Aorta (tissue), 5 donors: ENCODE data around the gene SBNO2. TPM values are rescaled to one million over a fixed set of nuclear protein-coding genes. Genes with fewer than 3 reads are reported as not detected.

Experiments
- ATAC-seq: fragments of 200-7000 bp; cut with Tn5 transposase; one replicate; pipeline ENCODE4 v1.9.1; 2022; ENCODE audit warnings: moderate library complexity; ENCODE audit not compliant: low FRiP score
- DNase-seq, 2 donors: peaks; one replicate each; pipeline ENCODE4 v3.0.0-alpha.2; 2020
- H3K27ac ChIP-seq, 2 donors: one replicate each; pipeline ENCODE4 v1.5.1; 2013; ENCODE audit warnings: low read length in 2 of 2, mild to moderate bottlenecking in 2 of 2, moderate library complexity in 2 of 2, control low read depth in 1 of 2, inconsistent platforms in 1 of 2, low read depth in 1 of 2
- H3K27me3 ChIP-seq, 2 donors: one replicate each; pipeline ENCODE4 v1.6.1; 2013; ENCODE audit warnings: control low read depth in 1 of 2, low read length in 1 of 2, mild to moderate bottlenecking in 1 of 2, moderate library complexity in 1 of 2; ENCODE audit not compliant: insufficient read depth in 2 of 2, control insufficient read depth in 1 of 2
- H3K36me3 ChIP-seq, 2 donors: one replicate each; pipeline ENCODE4 v1.6.1; 2013; ENCODE audit warnings: control low read depth in 1 of 2, low read length in 1 of 2, mild to moderate bottlenecking in 1 of 2; ENCODE audit not compliant: insufficient read depth in 2 of 2, control insufficient read depth in 1 of 2
- H3K4me1 ChIP-seq, 2 donors: one replicate each; pipeline ENCODE4 v1.6.1; 2013; ENCODE audit warnings: low read length in 2 of 2, control low read depth in 1 of 2, mild to moderate bottlenecking in 1 of 2, moderate library complexity in 1 of 2; ENCODE audit not compliant: insufficient read depth in 2 of 2, control insufficient read depth in 1 of 2
- H3K4me3 ChIP-seq, 2 donors: one replicate each; pipeline ENCODE4 v1.5.1; 2013; ENCODE audit warnings: low read length in 2 of 2, control low read depth in 1 of 2, mild to moderate bottlenecking in 1 of 2
- H3K9me3 ChIP-seq: one replicate; pipeline ENCODE4 v1.6.1; 2013; ENCODE audit warnings: mild to moderate bottlenecking, low read length; ENCODE audit not compliant: control insufficient read depth
- WGBS, 2 donors: extraction: QIAGEN DNeasy Blood & Tissue Kit; methylation state at CpG; one replicate each; pipeline ENCODE4 v1.1.7; 2013; 5-methylcytosine and 5-hydroxymethylcytosine counted together
- intact Hi-C, 2 donors: fragments of 100-400 bp; cut with DNase I; formaldehyde crosslinking; loops; one replicate each; pipeline versions ENCODE4 v1.14.2 to v1.15.0; 2022
- polyA plus RNA-seq, 2 donors: library from polyadenylated mRNA; stranded (reverse); fragments of 200-250 nt; gene quantifications; one replicate each; pipeline ENCODE4 v1.2.3, GENCODE V29; 2013
- total RNA-seq, 2 donors: library from RNA; stranded (reverse); fragmentation: NEBNext Ultra II Directional; extraction: Animal tissue kit (Norgen Biotek cat#: 25700); gene quantifications; one replicate each; pipeline ENCODE4 v1.2.1, GENCODE V29; 2021
- donor health status: healthy with polysubstance abuse.
- donor health status: Bipolar disorder and iron deficiency.
- donor health status: DM: no; HTN: no; CAD: no.
- donor health status: DM: no; HTN: no; CAD: no.
- donor health status: DM: yes; HTN: yes; CAD: no.

Gene SBNO2
- total and polyA plus RNA-seq, 4 donors: 11.0 to 165 (median 75.2) TPM

- no peak overlapping the region for H3K27ac ChIP-seq
- 57 to 69% methylated on average over 56 to 58 of the region's 58 CpGs for WGBS, 2 donors
- H3K9me3 ChIP-seq: no peaks in the 10 kb centered on the region
- DNase-seq (peak in 1 of 2 donors; percentile 79), ATAC-seq (no peak)
- intact Hi-C loops: no loop called here
- no peaks in the 10 kb centered on the region for H3K4me1 ChIP-seq
- H3K36me3 ChIP-seq: no peaks in the 10 kb centered on the region
- H3K4me3 ChIP-seq: no peak overlapping the region
- H3K27me3 ChIP-seq: no peaks in the 10 kb centered on the region
Measured at GRCh38 chr19:1081301-1082164, 92.5 kb downstream of the SBNO2 start.

- H3K4me3 ChIP-seq: no peak overlapping the region
- DNase-seq (peak in 1 of 2 donors; percentile 73), ATAC-seq (no peak)
- H3K27me3 ChIP-seq: no peaks in the 10 kb centered on the region
- 95% methylated on average over 50 of the region's 50 CpGs for WGBS, 2 donors
- H3K27ac ChIP-seq: no peak overlapping the region
- no peaks in the 10 kb centered on the region for H3K36me3 ChIP-seq
- H3K9me3 ChIP-seq: no peaks in the 10 kb centered on the region
- intact Hi-C loops: no loop called here
- no peaks in the 10 kb centered on the region for H3K4me1 ChIP-seq
Measured at GRCh38 chr19:1080360-1081161, 93.5 kb downstream of the SBNO2 start.

- Histone ChIP-seq H3K36me3 (no peaks in the 10 kb centered on the region), H3K27ac (no peak overlapping the region), H3K9me3 (no peaks in the 10 kb centered on the region), H3K4me1 (no peaks in the 10 kb centered on the region), H3K27me3 (no peaks in the 10 kb centered on the region), H3K4me3 (no peak overlapping the region)
- DNase-seq (peak in 1 of 2 donors; percentile 74), ATAC-seq (no peak)
- 89 to 91% methylated on average over 45 of the region's 45 CpGs for WGBS, 2 donors
- intact Hi-C loops: no loop called here
Measured at GRCh38 chr19:1079566-1080111, 94.4 kb downstream of the SBNO2 start.

GRCh38 chr19:1076951-1077350, 97.1 kb downstream of the SBNO2 start:
- H3K4me1 ChIP-seq: no peaks in the 10 kb centered on the region
- peak; percentile 80 to 87 for DNase-seq
- no peaks in the 10 kb centered on the region for H3K36me3 ChIP-seq
- H3K9me3 ChIP-seq: no peaks in the 10 kb centered on the region
- 53 to 55% methylated on average over 16 of the region's 16 CpGs for WGBS, 2 donors
- no peaks in the 10 kb centered on the region for H3K27me3 ChIP-seq
- no peak overlapping the region for H3K27ac ChIP-seq
- intact Hi-C loops: no loop called here
- ATAC-seq: no peak
- no peak overlapping the region for H3K4me3 ChIP-seq

GRCh38 chr19:1076046-1076386, 98.1 kb downstream of the SBNO2 start:
- 80 to 85% methylated on average over 4 of the region's 4 CpGs for WGBS, 2 donors
- intact Hi-C loops: no loop called here

GRCh38 chr19:1074544-1075283, 99.4 kb downstream of the SBNO2 start:
- peak; percentile 93 for DNase-seq
- 73 to 79% methylated on average over 40 to 54 of the region's 54 CpGs for WGBS, 2 donors
- no peaks in the 10 kb centered on the region for H3K4me1 ChIP-seq
- H3K4me3 ChIP-seq: no peak overlapping the region
- no peaks in the 10 kb centered on the region for H3K36me3 ChIP-seq
- H3K27ac ChIP-seq: no peak overlapping the region
- no peaks in the 10 kb centered on the region for H3K9me3 ChIP-seq
- H3K27me3 ChIP-seq: no peaks in the 10 kb centered on the region
- no peak for ATAC-seq
- intact Hi-C loops: no loop called here

More at GRCh38 chr19:1076046-1076386, 98.1 kb downstream of the SBNO2 start:
- Histone ChIP-seq H3K4me1 (no peaks in the 10 kb centered on the region), H3K27me3 (no peaks in the 10 kb centered on the region), H3K36me3 (no peaks in the 10 kb centered on the region), H3K4me3 (no peak overlapping the region), H3K9me3 (no peaks in the 10 kb centered on the region), H3K27ac (no peak overlapping the region)
- ATAC-seq: no peak
- no peak for DNase-seq

- H3K36me3 ChIP-seq: no peaks in the 10 kb centered on the region
- H3K27me3 ChIP-seq: no peaks in the 10 kb centered on the region
- no peak overlapping the region for H3K27ac ChIP-seq
- H3K4me3 ChIP-seq: no peak overlapping the region
- intact Hi-C loops: no loop called here
- ATAC-seq (no peak), DNase-seq (peak; percentile 49 to 65)
- no peaks in the 10 kb centered on the region for H3K4me1 ChIP-seq
- no peaks in the 10 kb centered on the region for H3K9me3 ChIP-seq
- 81 to 87% methylated on average over 27 to 28 of the region's 28 CpGs for WGBS, 2 donors
Measured at GRCh38 chr19:1073956-1074517, 100.0 kb downstream of the SBNO2 start.
